Activated gamma-delta T cell treated with anti-CD3 and anti-CD28 coated beads, Interleukin-2, amount 50 U/mL, for 16 hours (primary cell): Measurements from ENCODE around the gene RGS3.
"Not testable (repeated sequence)": the region's sequence is repeated elsewhere in the genome, so short reads cannot be mapped to it uniquely, and the experiment has no call there.

Source experiments
- DNase-seq: peaks from one replicate; pipeline ENCODE4 v3.0.0-alpha.2; 2020; ENCODE audit warnings: low read depth

RGS3 gene

GRCh38 chr9:113636693-113637092 is 173.2 kb downstream of the RGS3 start:
- no peak for DNase-seq

GRCh38 chr9:113638490-113638889 is 175.0 kb downstream of the RGS3 start:
- DNase-seq: no peak

DNA sequence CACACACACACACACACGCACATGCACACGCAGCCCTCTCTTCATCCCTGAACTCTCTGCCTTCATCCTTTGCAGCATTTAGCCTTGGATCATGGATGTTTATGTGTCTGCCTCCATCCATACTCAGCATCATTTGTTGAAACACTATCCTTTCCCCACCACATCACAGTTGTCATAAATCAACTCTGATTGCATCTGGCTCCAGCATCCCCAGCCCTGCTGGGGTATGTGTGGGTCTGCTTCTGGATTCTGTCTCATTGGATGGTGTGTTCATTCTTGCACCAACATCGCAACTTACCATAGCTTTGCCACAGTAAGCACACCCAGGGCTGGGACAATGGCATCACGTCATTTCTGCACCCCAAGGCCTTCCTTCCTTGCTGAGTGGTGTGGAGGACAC is 175.4 kb downstream of the RGS3 start:
- DNase-seq: no peak

GRCh38 chr9:113639411-113639970 is 176.0 kb downstream of the RGS3 start:
- DNase-seq: not testable (repeated sequence)

DNA sequence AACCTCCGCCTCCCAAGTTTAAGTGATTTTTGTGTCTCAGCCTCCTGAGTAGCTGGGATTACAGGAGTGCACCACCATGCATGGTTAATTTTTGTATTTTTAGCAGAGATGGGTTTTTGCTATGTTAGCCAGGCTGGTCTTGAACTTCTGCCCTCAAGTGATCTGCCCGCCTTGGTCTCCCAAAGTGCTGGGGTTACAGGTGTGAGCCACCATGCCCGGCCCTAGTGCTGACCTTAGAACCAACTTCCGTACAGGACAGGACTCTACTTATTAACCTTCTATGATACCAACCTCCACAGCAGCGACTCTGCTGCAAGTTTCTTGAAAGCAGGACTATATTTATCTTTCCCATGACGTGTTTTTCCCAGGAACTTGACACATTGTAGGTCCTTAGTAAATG is 176.9 kb downstream of the RGS3 start:
- no peak for DNase-seq

DNA sequence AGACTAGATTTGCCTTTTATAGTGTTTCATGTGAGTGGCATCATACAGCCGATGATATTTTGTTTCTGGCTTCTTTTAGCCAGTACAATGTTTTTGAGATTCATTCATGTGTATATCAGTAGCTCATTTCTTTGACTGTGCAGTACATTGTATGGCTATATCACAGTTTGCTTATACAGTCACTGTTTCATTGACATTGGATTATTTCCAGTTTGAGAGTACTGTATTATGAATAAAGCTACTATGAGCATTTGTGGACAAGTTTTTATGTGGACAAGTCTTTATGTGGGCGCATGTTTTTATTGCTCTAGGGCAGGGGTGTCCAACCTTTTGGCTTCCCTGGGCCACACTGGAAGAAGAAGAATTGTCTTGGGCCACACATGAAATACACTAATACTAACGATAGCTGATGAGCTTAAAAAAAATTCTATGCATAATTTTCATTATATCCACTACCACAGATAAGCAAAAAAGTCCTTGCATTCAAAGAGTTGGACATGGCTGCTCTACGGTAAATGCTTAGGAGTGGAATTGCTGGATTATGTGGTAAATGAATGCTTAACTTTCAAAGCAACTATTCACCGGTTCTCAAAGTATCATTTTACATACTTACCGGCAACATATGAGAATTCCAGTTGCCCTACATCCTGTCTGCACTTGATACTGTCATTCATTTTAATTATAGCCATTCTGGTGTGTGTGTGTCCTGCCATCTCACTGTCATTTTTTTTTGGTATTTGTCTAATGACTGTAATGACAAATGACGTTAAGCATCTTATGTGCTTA is 177.8 kb downstream of the RGS3 start:
- DNase-seq: no peak

- DNase-seq: no peak
Measured at GRCh38 chr9:113644321-113644720, 180.8 kb downstream of the RGS3 start.

DNA sequence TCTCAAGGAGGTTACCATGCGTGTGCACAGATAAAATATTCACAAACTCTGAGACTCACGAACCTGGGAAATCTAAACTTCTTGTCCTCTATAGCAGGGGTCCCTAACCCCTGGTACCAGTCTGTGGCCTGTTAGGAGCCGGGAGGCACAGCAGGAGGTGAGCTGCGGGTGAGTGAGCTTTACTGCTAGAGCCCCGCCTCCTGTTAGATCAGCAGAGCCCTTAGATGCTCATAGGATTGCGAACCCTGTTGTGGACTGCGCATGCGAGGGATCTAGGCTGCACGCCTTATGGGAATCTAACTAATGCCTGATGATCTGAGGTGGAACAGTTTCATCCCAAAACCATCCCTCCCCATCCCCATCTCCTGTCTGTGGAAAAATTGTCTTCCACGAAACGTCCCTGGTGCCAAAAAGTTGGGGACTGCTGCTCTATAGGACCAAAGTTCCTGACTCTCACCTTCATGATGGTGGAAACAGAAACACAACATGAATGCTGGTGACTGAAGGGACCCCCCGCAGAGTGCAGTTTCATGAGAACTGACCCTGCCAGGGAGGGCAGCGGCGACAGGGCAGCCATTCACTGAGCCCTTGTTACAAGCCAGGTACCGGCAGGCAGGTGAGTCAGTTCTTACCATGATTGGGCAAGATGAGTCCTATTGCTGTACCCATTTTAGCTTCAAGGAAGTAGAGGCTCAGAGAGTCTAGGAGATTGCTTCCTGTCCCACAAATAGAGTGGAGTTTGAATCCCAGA is 181.9 kb downstream of the RGS3 start:
- DNase-seq: no peak

- no peak for DNase-seq
Measured at GRCh38 chr9:113645978-113646253, 182.4 kb downstream of the RGS3 start.

DNA sequence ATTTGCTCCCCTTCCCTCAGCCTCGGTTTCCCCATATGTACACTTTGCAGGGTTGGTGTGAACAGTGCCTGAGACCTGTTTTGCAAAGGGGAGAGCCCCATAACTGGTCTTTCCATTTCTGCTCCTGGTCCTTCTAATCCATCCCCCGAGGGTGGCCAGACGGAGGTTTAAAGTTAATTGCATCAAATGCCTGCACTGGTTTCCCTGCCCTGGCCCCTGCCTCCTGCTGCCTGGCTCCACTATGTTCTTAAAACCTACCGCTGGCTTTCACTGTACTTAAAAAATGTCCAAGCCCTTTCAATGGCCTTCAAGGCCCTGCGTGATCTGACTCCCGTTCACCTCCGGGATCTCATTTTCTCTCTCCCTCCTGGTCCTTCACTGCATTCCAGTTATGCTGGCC is 183.0 kb downstream of the RGS3 start:
- DNase-seq: no peak
